Upper lobe of left lung (tissue), 6 donors: Measurements from ENCODE around the gene SLC10A7. TPM values are rescaled to one million over a fixed set of nuclear protein-coding genes. Genes with fewer than 3 reads are reported as not detected.

Source experiments
- ATAC-seq, 2 donors: fragments of 200-7000 bp; cut with Tn5 transposase; one replicate each; pipeline ENCODE4 v1.9.1; 2022; ENCODE audit warnings: mild to moderate bottlenecking in 2 of 2, moderate library complexity in 2 of 2; ENCODE audit not compliant: low FRiP score in 2 of 2
- DNase-seq, 2 donors: peaks; one replicate each; pipeline ENCODE4 v3.0.0-alpha.2; 2019 to 2020
- H3K27ac ChIP-seq, 4 donors: fragments of 200-600 bp; sonication (generic); one replicate each; pipeline ENCODE4 v1.5.1; 2016 to 2019
- H3K27me3 ChIP-seq, 4 donors: fragments of 200-600 bp; sonication (generic); one replicate each; pipeline ENCODE4 v1.5.1; 2017 to 2019
- H3K36me3 ChIP-seq, 4 donors: fragments of 200-600 bp; sonication (generic); one replicate each; pipeline ENCODE4 v1.5.1; 2016 to 2019
- H3K4me1 ChIP-seq, 4 donors: fragments of 200-600 bp; sonication (generic); one replicate each; pipeline ENCODE4 v1.5.1; 2018 to 2019
- H3K4me3 ChIP-seq, 4 donors: fragments of 200-600 bp; sonication (generic); one replicate each; pipeline ENCODE4 v1.5.1; 2017 to 2019; ENCODE audit warnings: mild to moderate bottlenecking in 2 of 4, moderate library complexity in 1 of 4
- H3K9me3 ChIP-seq, 4 donors: fragments of 200-600 bp; sonication (generic); one replicate each; pipeline ENCODE4 v1.5.1; 2018 to 2019
- CTCF ChIP-seq, 6 experiments: fragments of 450-650 bp in 4 of 6; fragments of 200-600 bp in 2 of 6; sonication (generic) in 2 of 6; IDR thresholded peaks; one replicate each; pipeline ENCODE4 v1.5.1; 2016 to 2019; ENCODE audit warnings: antibody characterized with exemption in 6 of 6
- EP300 ChIP-seq, 4 donors: sonication (generic); formaldehyde crosslinking; IDR thresholded peaks; one replicate each; pipeline ENCODE4 v1.5.1; 2017; ENCODE audit warnings: antibody characterized with exemption in 4 of 4, control low read depth in 2 of 4
- POLR2A ChIP-seq, 4 donors: fragments of 450-650 bp; IDR thresholded peaks; one replicate each; pipeline ENCODE4 v1.5.1; 2016 to 2017; ENCODE audit warnings: antibody characterized with exemption in 4 of 4, mild to moderate bottlenecking in 2 of 4
- POLR2AphosphoS5 ChIP-seq, 2 donors: sonication (generic); formaldehyde crosslinking; IDR thresholded peaks; one replicate each; pipeline ENCODE4 v1.5.1; 2017; ENCODE audit warnings: antibody characterized with exemption in 2 of 2
- WGBS, 2 donors: methylation state at CpG; one replicate each; pipeline ENCODE4 v1.1.5; 2017 to 2018; 5-methylcytosine and 5-hydroxymethylcytosine counted together
- total RNA-seq, 6 donors: library from RNA; depleted of rRNA in 4 of 6; stranded (reverse); fragments of >200 nt in 4 of 6; gene quantifications; one replicate each; pipeline versions ENCODE4 v1.1.0 to v1.2.1, GENCODE V29; 2016 to 2021
- donor health status: DM: no; HTN: no; CAD: no; lungs with moderate emphysema.
- donor health status: DM: no; HTN: yes; CAD: no; lungs with severe emphysema.

Gene SLC10A7
- total RNA-seq, 6 donors from 2014 or later, result 11.1 to 20.9 (median 14.1) TPM

- Histone ChIP-seq H3K27ac (peak overlapping the region in 1 of 4 donors; percentile 38), H3K9me3 (no peaks in the 10 kb centered on the region), H3K27me3 (no peaks in the 10 kb centered on the region), H3K4me1 (peaks cover 0 to 6% (median 0%) of the 10 kb centered on the region in 4 donors), H3K4me3 (no peak overlapping the region), H3K36me3 (no peaks in the 10 kb centered on the region)
- TF ChIP-seq EP300 (IDR thresholded peaks at IDR 0.05) (no peak), POLR2A (IDR thresholded peaks at IDR 0.05) (no peak), CTCF (IDR thresholded peaks at IDR 0.05) (no peak), POLR2AphosphoS5 (IDR thresholded peaks at IDR 0.05) (no peak)
- DNase-seq (no peak), ATAC-seq (no peak)
Measured at GRCh38 chr4:146310319-146311021, 211.3 kb downstream of the SLC10A7 start.

- Histone ChIP-seq H3K9me3 (no peaks in the 10 kb centered on the region), H3K27me3 (no peaks in the 10 kb centered on the region), H3K4me1 (peaks cover 0 to 6% (median 0%) of the 10 kb centered on the region in 4 donors), H3K4me3 (no peak overlapping the region), H3K36me3 (no peaks in the 10 kb centered on the region), H3K27ac (no peak overlapping the region)
- DNase-seq, result no peak
- TF ChIP-seq CTCF (IDR thresholded peaks at IDR 0.05), result no peak
- no peak for TF ChIP-seq EP300 (IDR thresholded peaks at IDR 0.05)
- TF ChIP-seq POLR2A (IDR thresholded peaks at IDR 0.05), result no peak
- TF ChIP-seq POLR2AphosphoS5 (IDR thresholded peaks at IDR 0.05), result no peak
- WGBS, 2 donors, result 85 to 88% methylated on average over 5 of the region's 5 CpGs
- no peak for ATAC-seq
Measured at GRCh38 chr4:146308951-146309350, 212.8 kb downstream of the SLC10A7 start.

- ATAC-seq (no peak), DNase-seq (no peak)
- Histone ChIP-seq H3K36me3 (no peaks in the 10 kb centered on the region), H3K27ac (no peak overlapping the region), H3K27me3 (no peaks in the 10 kb centered on the region), H3K4me1 (no peaks in the 10 kb centered on the region), H3K4me3 (no peak overlapping the region), H3K9me3 (no peaks in the 10 kb centered on the region)
- TF ChIP-seq POLR2A (IDR thresholded peaks at IDR 0.05), result no peak
- TF ChIP-seq CTCF (IDR thresholded peaks at IDR 0.05), result no peak
- TF ChIP-seq EP300 (IDR thresholded peaks at IDR 0.05), result no peak
- no peak for TF ChIP-seq POLR2AphosphoS5 (IDR thresholded peaks at IDR 0.05)
- 95 to 100% methylated on average over 2 of the region's 2 CpGs for WGBS, 2 donors
Measured at GRCh38 chr4:146302822-146303221, 218.9 kb downstream of the SLC10A7 start.

- Histone ChIP-seq H3K27me3 (no peaks in the 10 kb centered on the region), H3K4me1 (no peaks in the 10 kb centered on the region), H3K36me3 (no peaks in the 10 kb centered on the region), H3K27ac (no peak overlapping the region), H3K9me3 (no peaks in the 10 kb centered on the region), H3K4me3 (no peak overlapping the region)
- no peak for TF ChIP-seq CTCF (IDR thresholded peaks at IDR 0.05)
- TF ChIP-seq POLR2A (IDR thresholded peaks at IDR 0.05), result no peak
- TF ChIP-seq EP300 (IDR thresholded peaks at IDR 0.05), result no peak
- no peak for TF ChIP-seq POLR2AphosphoS5 (IDR thresholded peaks at IDR 0.05)
- 97 to 100% methylated on average over 3 of the region's 3 CpGs for WGBS, 2 donors
- DNase-seq (no peak), ATAC-seq (no peak)
Measured at GRCh38 chr4:146299607-146300006, 222.1 kb downstream of the SLC10A7 start.

- ATAC-seq (no peak), DNase-seq (no peak)
- 86 to 87% methylated on average over 2 of the region's 2 CpGs for WGBS, 2 donors
- H3K36me3 ChIP-seq, result no peaks in the 10 kb centered on the region
- no peaks in the 10 kb centered on the region for H3K27me3 ChIP-seq
- no peak overlapping the region for H3K27ac ChIP-seq
- H3K9me3 ChIP-seq, result no peaks in the 10 kb centered on the region
- TF ChIP-seq POLR2AphosphoS5 (IDR thresholded peaks at IDR 0.05), result no peak
- TF ChIP-seq POLR2A (IDR thresholded peaks at IDR 0.05), result no peak
- TF ChIP-seq EP300 (IDR thresholded peaks at IDR 0.05), result no peak
- no peak for TF ChIP-seq CTCF (IDR thresholded peaks at IDR 0.05)
- H3K4me3 ChIP-seq, result no peak overlapping the region
- no peaks in the 10 kb centered on the region for H3K4me1 ChIP-seq
Measured at GRCh38 chr4:146294776-146295175, 227.0 kb downstream of the SLC10A7 start.
